ENCODE measurements around the gene EML4.

The EML4 gene

GRCh38 chr2:42227491-42227890, 58.3 kb downstream of the EML4 start:
- DNase-seq = no peak

- DNase-seq = no peak
These were observed 58.9 kb downstream of the EML4 start for GRCh38 chr2:42228101-42228500.

- no peak for DNase-seq
These were observed 60.8 kb downstream of the EML4 start for GRCh38 chr2:42229949-42230348.

- DNase-seq = no peak
These were observed 61.7 kb downstream of the EML4 start for GRCh38 chr2:42230891-42231290.

- DNase-seq = no peak
These were observed 62.9 kb downstream of the EML4 start for GRCh38 chr2:42232024-42232423.

GRCh38 chr2:42233976-42234441, 64.9 kb downstream of the EML4 start:
- DNase-seq = no peak

GRCh38 chr2:42236911-42237310, 67.8 kb downstream of the EML4 start:
- no peak for DNase-seq

GRCh38 chr2:42238644-42239288, 69.6 kb downstream of the EML4 start:
- DNase-seq = peak; percentile 36 to 41

- DNase-seq = no peak
These were observed 70.1 kb downstream of the EML4 start for GRCh38 chr2:42239289-42239661.

GRCh38 chr2:42239811-42240210, 70.7 kb downstream of the EML4 start:
- no peak for DNase-seq

- no peak for DNase-seq
These were observed 72.4 kb downstream of the EML4 start for GRCh38 chr2:42241517-42241916.

GRCh38 chr2:42243297-42243696, 74.1 kb downstream of the EML4 start:
- DNase-seq = no peak

GRCh38 chr2:42244520-42244919, 75.4 kb downstream of the EML4 start:
- DNase-seq = no peak

GRCh38 chr2:42245396-42245795, 76.2 kb downstream of the EML4 start:
- DNase-seq = no peak

GRCh38 chr2:42246562-42246961, 77.4 kb downstream of the EML4 start:
- no peak for DNase-seq

GRCh38 chr2:42248846-42249245, 79.7 kb downstream of the EML4 start:
- DNase-seq = no peak

GRCh38 chr2:42249284-42249683, 80.1 kb downstream of the EML4 start:
- no peak for DNase-seq

GRCh38 chr2:42249887-42250286, 80.7 kb downstream of the EML4 start:
- no peak for DNase-seq

- DNase-seq = no peak
These were observed 81.8 kb downstream of the EML4 start for GRCh38 chr2:42250925-42251324.

- DNase-seq = peak in 1 of 2 donors; percentile 14
These were observed 83.3 kb downstream of the EML4 start for GRCh38 chr2:42252464-42252863.

- DNase-seq = no peak
These were observed 85.2 kb downstream of the EML4 start for GRCh38 chr2:42254186-42254895.

- no peak for DNase-seq
These were observed 87.4 kb downstream of the EML4 start for GRCh38 chr2:42256505-42256904.

- no peak for DNase-seq
These were observed 92.5 kb downstream of the EML4 start for GRCh38 chr2:42261518-42262195.

GRCh38 chr2:42266236-42266635, 97.1 kb downstream of the EML4 start:
- DNase-seq = no peak

Measured in stimulated activated CD4-positive, alpha-beta T cell treated with anti-CD3 and anti-CD28 coated beads, Interleukin-2, amount 100 ng/mL, for 24 hours (primary cell).